ENCODE data around the gene MYO1D. TPM values are rescaled to one million over a fixed set of nuclear protein-coding genes. Genes with fewer than 3 reads are reported as not detected.

The MYO1D gene
- total and polyA plus RNA-seq, 2 of the 13 experiments (the other 11 are each of a cell fraction or from before 2014, with no cell fraction given), result 13.2 to 17.3 TPM

- no peak for TF ChIP-seq SNAPC4 (CRISPR knock-in tag; IDR thresholded peaks at IDR 0.05)
- TF ChIP-seq FOXK2 (IDR thresholded peaks at IDR 0.05), result no peak
- no peak for TF ChIP-seq ADNP (CRISPR knock-in tag; IDR thresholded peaks at IDR 0.05)
- no peak for TF ChIP-seq XBP1 (CRISPR knock-in tag; IDR thresholded peaks at IDR 0.05)
- TF ChIP-seq ATF6 (CRISPR knock-in tag; conservative IDR thresholded peaks at IDR 0.05), result no peak
- TF ChIP-seq YEATS2 (CRISPR knock-in tag; IDR thresholded peaks at IDR 0.05; ENCODE audit: borderline replicate concordance), result peak; percentile 89; the same call in 1 of the 2 replicates
- TF ChIP-seq ZNF296 (CRISPR knock-in tag; conservative IDR thresholded peaks at IDR 0.05), result no peak
- no peak for TF ChIP-seq HES4 (CRISPR knock-in tag; IDR thresholded peaks at IDR 0.05; ENCODE audit: borderline replicate concordance)
- no peak for TF ChIP-seq ZNF382 (CRISPR knock-in tag; IDR thresholded peaks at IDR 0.05; ENCODE audit: borderline replicate concordance)
- no peak for TF ChIP-seq PPARG (CRISPR knock-in tag; conservative IDR thresholded peaks at IDR 0.05)
- TF ChIP-seq ZFP41 (CRISPR knock-in tag; IDR thresholded peaks at IDR 0.05; ENCODE audit: borderline replicate concordance), result no peak
- TF ChIP-seq CENPBD1 (CRISPR knock-in tag; IDR thresholded peaks at IDR 0.05; ENCODE audit: borderline replicate concordance, low read depth), result no peak
- TF ChIP-seq THYN1 (CRISPR knock-in tag; IDR thresholded peaks at IDR 0.05; ENCODE audit: borderline replicate concordance, low read depth), result no peak
- no peak for TF ChIP-seq CSRNP2 (CRISPR knock-in tag; conservative IDR thresholded peaks at IDR 0.05; ENCODE audit: low read depth)
- 0 out of 2 replicates have a peak, but pooled peaks have one; percentile 50 for TF ChIP-seq TGIF2 (CRISPR knock-in tag; IDR thresholded peaks at IDR 0.05)
- no peak; the same call in 1 of the 2 replicates for TF ChIP-seq ZBTB14 (CRISPR knock-in tag; IDR thresholded peaks at IDR 0.05)
- peak; percentile 25 for TF ChIP-seq SKI (IDR thresholded peaks at IDR 0.05; ENCODE audit: partially characterized antibody)
- TF ChIP-seq ZFP90 (CRISPR knock-in tag; IDR thresholded peaks at IDR 0.05; ENCODE audit: borderline replicate concordance), result peak; percentile 52; the same call in 1 of the 2 replicates
- no peak for TF ChIP-seq ATF7-NPFF (CRISPR knock-in tag; IDR thresholded peaks at IDR 0.05; ENCODE audit: low read depth)
Measured at GRCh38 chr17:32444301-32445073, 432.4 kb downstream of the MYO1D start, which contains the start of gene PSMD11 (continued).

Measured in HepG2 (cell line).